Retinal pigment epithelial cell (primary cell): Measurements from ENCODE around the gene PPP1R3G.

Experiments
- DNase-seq: peaks from one replicate; pipeline ENCODE4 v3.0.0-alpha.2; 2010; ENCODE audit warnings: low read depth
- H3K4me3 ChIP-seq: 2 replicates; pipeline ENCODE4 v1.5.1; 2011; ENCODE audit warnings: mild to moderate bottlenecking, low read length, control low read depth, moderate library complexity
- TF ChIP-seq, protein P1 (sequence below): conservative IDR thresholded peaks from 2 replicates; pipeline ENCODE4 v1.5.1; 2011; ENCODE audit warnings: low read depth, low read length, control low read depth, inconsistent platforms

PPP1R3G gene

DNA sequence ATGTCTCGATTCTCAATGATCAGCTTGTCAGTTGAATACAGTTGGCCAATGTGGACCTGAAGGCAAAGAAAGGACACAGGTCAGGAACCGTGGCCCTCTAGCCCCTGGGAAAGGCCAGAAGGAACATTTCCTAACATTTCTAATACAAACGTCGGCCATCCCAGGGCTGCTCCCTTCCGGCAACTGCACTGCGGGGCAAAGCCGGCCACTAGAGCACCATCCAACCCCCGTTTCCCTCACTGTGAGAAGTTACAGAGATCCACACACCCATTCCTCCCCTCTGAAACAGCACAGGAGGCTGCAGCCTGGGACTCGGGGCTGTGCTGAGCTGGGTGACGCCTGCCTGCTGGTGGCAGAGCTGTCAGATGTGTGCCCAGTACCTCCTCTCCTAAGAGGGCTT lies 24.3 kb downstream of the PPP1R3G start:
- no peak for DNase-seq
- TF ChIP-seq, protein P1, sequence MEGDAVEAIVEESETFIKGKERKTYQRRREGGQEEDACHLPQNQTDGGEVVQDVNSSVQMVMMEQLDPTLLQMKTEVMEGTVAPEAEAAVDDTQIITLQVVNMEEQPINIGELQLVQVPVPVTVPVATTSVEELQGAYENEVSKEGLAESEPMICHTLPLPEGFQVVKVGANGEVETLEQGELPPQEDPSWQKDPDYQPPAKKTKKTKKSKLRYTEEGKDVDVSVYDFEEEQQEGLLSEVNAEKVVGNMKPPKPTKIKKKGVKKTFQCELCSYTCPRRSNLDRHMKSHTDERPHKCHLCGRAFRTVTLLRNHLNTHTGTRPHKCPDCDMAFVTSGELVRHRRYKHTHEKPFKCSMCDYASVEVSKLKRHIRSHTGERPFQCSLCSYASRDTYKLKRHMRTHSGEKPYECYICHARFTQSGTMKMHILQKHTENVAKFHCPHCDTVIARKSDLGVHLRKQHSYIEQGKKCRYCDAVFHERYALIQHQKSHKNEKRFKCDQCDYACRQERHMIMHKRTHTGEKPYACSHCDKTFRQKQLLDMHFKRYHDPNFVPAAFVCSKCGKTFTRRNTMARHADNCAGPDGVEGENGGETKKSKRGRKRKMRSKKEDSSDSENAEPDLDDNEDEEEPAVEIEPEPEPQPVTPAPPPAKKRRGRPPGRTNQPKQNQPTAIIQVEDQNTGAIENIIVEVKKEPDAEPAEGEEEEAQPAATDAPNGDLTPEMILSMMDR: no peak
- no peak overlapping the region for H3K4me3 ChIP-seq

DNA sequence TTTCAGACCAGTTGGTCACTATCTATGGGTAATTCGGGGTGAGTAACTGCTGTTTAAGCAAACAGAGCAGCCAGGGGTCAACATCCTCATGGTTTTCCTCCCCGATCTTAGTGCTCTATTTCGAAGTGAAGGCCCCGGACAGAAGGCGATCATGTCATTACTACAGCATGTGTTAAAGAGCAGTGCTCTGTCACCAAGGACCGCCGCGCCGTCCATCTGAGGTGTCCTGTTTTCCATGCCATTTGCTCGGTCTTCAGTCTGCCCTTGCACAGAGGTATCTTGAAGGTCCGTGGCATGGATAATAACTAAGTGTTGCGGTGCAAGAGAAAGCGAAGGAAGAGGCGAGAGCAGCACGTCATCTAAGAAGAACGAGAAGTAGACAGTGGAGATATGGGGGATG lies 25.1 kb downstream of the PPP1R3G start:
- TF ChIP-seq, protein P1: no peak
- no peak overlapping the region for H3K4me3 ChIP-seq
- no peak for DNase-seq

DNA sequence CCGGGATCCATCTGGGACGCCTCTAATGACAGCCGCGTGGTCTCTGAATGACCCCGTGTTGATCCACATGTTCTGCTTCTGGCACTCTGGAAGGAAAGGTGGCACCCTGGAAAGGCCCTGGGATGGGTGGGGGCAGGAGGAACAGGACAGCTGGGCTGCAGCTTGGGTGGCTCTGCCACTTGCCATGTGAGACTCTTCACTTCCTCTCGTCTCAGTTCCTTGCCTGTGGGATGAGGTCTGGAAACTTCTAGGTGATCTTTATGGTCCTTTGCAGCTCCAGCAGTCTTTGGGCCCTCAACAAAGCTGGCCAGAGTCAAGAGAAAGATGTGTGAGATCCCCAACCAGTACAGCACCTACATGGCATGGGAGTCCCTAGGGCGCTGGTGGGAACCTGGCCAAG lies 26.5 kb downstream of the PPP1R3G start:
- H3K4me3 ChIP-seq: no peak overlapping the region
- TF ChIP-seq, protein P1: no peak
- no peak for DNase-seq

DNA sequence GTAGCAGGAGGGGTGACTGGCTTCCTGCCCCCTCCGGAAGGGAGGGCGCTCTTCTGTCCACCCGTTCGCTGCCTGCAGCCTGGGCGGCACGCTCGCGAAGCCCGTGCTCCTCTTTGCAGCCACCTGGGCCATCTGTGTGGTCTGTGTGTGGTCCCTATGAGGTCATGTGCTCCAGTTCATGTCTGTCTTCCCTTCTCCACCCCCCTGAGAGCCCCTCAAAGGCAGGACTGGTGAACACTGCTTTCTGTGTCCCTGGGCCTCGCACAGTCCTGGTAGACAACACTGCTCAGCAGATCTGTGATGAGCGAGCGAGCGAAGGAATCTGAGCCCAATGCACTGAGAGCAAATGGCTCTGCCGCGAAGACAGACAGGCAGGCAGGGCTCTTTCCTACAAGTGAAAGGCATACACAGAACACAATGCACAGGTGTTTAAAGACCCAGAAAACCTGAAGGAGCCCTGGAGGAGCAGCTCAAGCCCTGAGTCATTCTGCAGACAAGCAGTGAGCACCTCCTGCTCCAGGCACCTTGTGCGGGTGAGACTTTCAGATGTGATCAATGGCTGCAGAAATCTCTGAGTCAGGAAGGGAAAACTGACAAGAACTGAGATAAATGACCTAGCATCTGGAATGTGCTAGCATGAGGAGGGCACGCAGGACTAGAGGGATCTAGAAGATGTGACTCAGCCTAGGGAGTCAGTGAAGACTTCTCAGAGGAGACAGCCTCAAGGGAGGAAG lies 27.1 kb downstream of the PPP1R3G start:
- no peak for DNase-seq
- no peak overlapping the region for H3K4me3 ChIP-seq
- TF ChIP-seq, protein P1: no peak

DNA sequence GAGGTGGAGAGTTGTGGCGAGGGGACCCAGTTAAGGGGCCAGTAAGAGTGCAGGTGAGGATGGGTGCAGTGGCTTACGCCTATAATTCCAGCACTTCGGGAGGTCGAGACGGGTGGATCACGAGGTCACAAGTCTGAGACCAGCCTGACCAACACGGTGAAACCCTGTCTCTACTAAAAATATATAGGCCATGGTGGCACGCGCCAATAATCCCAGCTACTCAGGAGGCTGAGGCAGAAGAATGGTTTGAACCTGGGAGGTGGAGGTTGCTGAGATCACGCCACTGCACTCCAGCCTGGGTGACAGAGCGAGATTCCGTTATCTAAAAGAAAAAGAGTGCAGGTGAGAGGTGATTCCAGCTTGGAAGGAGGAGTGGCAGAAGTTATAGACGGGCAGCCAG lies 28.0 kb downstream of the PPP1R3G start:
- TF ChIP-seq, protein P1: no peak
- no peak overlapping the region for H3K4me3 ChIP-seq
- DNase-seq: no peak

DNA sequence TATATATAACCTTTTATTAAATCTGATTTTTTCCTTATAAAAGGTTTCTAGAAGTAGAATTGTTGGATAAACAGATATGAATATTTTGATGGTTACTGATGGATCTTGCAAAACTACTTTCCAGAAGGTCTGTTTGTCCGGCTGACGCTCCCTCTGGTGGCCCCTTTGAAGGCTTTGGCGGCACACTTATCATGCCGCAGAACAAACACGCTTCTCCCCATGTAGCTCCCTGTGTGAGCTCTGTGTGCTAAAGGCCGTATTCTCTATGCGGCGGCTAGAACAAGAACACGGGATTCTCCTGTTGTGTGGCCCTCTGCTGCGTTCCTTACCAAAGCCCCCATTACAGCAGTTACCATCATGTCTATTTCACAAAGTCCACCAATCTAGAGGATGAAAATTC lies 30.0 kb downstream of the PPP1R3G start:
- no peak for DNase-seq
- TF ChIP-seq, protein P1: peak; percentile 15
- no peak overlapping the region for H3K4me3 ChIP-seq

DNA sequence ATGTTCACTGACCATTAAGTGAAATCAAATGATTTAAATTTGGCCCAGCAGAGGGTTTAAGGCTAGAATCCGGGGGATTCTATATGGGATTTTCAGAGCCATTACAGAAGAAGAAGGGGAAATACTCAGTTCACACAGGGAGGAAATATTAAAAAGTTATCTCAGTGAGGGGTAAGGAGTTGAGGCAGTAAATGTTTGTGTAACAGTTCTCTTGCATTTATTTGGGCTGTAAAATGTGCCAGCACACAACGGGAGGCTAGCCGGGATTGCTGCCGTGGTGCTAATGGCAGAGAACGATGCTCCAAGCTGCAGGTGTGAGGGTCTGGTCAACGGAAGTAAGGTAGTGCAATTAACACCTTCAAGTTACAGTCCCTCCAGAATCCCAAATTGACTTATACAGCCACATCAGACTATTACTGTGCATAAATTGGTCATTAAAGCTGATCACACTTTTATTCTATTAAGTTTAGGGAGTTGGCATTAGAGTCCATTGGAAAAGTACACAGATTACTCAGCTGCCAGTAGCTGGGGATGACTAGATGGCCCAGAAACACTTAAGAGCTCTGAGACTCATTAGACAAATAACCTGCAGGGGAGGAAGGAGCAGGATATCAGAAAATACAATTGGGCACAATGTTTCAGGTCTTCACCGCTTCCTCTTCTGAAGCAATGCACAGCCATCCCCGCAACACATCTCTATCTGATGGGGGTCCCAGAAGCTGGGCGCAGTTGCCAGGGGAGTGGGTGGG lies 31.3 kb downstream of the PPP1R3G start:
- TF ChIP-seq, protein P1: no peak

More for the DNA sequence above, 31.3 kb downstream of the PPP1R3G start:
- no peak for DNase-seq
- no peak overlapping the region for H3K4me3 ChIP-seq
